ENCODE data around the gene KIT. TPM values are rescaled to one million over a fixed set of nuclear protein-coding genes. Genes with fewer than 3 reads are reported as not detected.

The KIT gene
- total RNA-seq, 1 donor from 2014 or later = 16.7 TPM

DNA sequence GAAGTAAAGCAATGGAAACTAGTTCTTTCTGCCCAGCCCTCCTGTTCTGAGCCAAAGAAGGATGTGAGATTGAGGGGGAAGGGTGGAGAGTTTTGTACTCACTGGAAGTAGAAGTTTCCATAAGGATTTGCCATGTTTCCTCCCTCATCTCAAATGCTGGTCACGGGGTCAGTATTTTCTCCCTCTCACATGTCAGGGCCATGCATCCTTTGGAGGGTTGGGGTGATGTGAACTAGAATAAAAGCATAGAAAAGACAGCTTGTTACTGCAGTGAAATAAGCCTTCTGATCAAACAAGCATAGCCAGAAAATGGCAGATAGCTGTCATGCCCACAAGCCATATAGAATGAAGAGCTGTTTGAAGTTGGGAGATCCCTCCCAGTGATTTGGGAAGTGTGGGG is 79.7 kb downstream of the KIT start:
- Histone ChIP-seq H3K4me3 (no peak overlapping the region), H3K9me3 (no peaks in the 10 kb centered on the region), H3K27me3 (no peaks in the 10 kb centered on the region), H3K27ac (no peak overlapping the region), H3K4me1 (no peaks in the 10 kb centered on the region), H3K36me3 (no peaks in the 10 kb centered on the region)
- intact Hi-C loops (cut with DNase I) = no loop called here
- no peak for DNase-seq (ENCODE audit: extremely low spot score in 2 of 2)
- TF ChIP-seq POLR2A (IDR thresholded peaks at IDR 0.05) = no peak
- no peak for TF ChIP-seq POLR2AphosphoS5 (IDR thresholded peaks at IDR 0.05; ENCODE audit: insufficient read depth in 1 of 2, low read depth in 1 of 2)
- TF ChIP-seq, protein P1, sequence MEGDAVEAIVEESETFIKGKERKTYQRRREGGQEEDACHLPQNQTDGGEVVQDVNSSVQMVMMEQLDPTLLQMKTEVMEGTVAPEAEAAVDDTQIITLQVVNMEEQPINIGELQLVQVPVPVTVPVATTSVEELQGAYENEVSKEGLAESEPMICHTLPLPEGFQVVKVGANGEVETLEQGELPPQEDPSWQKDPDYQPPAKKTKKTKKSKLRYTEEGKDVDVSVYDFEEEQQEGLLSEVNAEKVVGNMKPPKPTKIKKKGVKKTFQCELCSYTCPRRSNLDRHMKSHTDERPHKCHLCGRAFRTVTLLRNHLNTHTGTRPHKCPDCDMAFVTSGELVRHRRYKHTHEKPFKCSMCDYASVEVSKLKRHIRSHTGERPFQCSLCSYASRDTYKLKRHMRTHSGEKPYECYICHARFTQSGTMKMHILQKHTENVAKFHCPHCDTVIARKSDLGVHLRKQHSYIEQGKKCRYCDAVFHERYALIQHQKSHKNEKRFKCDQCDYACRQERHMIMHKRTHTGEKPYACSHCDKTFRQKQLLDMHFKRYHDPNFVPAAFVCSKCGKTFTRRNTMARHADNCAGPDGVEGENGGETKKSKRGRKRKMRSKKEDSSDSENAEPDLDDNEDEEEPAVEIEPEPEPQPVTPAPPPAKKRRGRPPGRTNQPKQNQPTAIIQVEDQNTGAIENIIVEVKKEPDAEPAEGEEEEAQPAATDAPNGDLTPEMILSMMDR (IDR thresholded peaks at IDR 0.05) = no peak

DNA sequence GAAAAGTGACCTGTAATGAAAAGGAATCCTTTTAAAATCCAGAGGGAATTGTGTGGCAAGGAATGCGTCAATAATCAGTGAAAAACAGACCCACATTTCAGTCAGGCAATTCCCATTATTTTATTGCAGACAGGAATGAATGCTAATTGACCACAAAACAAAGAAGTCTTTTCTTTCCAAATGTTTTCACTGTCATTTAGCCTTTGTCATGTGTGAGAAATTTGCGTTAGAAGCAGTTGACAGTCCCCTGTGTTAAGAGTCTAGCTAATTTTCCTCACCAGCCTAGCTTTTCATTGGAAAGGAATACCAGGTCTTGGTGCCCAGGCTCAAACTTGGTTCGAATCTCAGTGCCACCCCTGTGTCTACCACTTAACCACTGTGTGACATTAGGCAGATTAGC is 83.4 kb downstream of the KIT start:
- Histone ChIP-seq H3K4me1 (no peaks in the 10 kb centered on the region), H3K4me3 (no peak overlapping the region), H3K27ac (no peak overlapping the region), H3K27me3 (no peaks in the 10 kb centered on the region), H3K9me3 (no peaks in the 10 kb centered on the region), H3K36me3 (no peaks in the 10 kb centered on the region)
- TF ChIP-seq POLR2A (IDR thresholded peaks at IDR 0.05) = no peak
- TF ChIP-seq POLR2AphosphoS5 (IDR thresholded peaks at IDR 0.05; ENCODE audit: insufficient read depth in 1 of 2, low read depth in 1 of 2) = no peak
- TF ChIP-seq, protein P1 (IDR thresholded peaks at IDR 0.05) = no peak
- DNase-seq (ENCODE audit: extremely low spot score in 2 of 2) = no peak
- intact Hi-C loops (cut with DNase I) = no loop called here

DNA sequence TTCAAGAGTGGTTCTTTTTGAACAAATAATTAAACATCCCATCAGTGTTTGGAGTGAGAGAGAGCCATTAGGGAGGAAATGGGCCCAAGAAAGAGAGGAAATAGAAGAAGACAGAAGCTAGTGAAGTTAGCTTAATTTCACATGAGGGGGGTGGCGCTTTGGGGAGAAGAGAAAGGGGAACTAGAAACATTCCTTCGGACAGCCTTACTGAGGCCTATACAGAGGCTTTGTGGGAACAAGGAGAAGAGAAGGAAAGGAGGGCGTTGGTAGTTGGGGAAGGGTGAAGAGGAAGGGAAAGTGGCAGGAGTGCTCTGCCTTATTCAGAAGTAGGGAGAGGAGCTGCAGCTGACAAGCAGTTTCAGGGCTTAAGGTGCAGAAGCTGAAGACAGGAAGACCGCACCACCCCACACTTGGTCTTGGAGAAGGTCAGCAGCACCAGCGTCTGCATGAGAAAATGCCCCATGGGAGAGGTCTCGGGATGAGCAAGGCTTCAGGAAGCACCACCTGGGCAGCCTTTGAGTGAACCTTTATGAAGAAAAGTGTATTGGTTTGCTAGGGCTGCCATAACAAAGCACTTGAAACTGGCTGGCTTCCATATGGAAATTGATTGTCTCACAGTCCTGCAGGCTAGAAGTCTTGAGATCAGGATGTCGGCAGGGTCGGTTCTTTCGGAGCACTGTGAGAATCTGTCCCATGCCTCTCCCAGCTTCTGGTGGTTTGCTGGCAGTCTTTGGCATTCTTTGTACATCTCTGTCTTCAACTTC is 85.1 kb downstream of the KIT start:
- Histone ChIP-seq H3K9me3 (no peaks in the 10 kb centered on the region), H3K4me1 (no peaks in the 10 kb centered on the region), H3K27me3 (no peaks in the 10 kb centered on the region), H3K27ac (no peak overlapping the region), H3K36me3 (no peaks in the 10 kb centered on the region), H3K4me3 (no peak overlapping the region)
- intact Hi-C loops (cut with DNase I) = no loop called here
- DNase-seq (ENCODE audit: extremely low spot score in 2 of 2) = no peak
- TF ChIP-seq, protein P1 (IDR thresholded peaks at IDR 0.05) = no peak
- TF ChIP-seq POLR2A (IDR thresholded peaks at IDR 0.05) (no peak), POLR2AphosphoS5 (IDR thresholded peaks at IDR 0.05; ENCODE audit: insufficient read depth in 1 of 2, low read depth in 1 of 2) (no peak)

DNA sequence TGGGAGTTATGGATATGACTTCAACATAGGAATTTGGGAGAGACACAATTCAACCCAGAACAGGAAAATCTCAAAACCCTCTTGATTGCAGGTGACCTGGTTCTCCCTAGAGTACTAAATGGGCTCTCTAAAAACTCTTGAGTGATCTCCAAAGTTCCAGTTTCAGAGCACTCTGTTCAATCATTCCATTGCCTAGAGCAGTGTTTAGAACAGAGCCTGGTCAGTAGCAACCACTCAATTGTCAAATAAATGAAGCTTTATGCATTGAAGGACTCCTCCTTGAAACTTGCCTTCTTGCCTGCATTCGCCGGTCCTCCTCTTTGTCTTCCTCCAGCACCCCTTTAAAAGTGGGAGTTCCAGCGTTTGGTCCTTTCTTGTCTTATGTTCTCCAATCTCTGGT is 85.8 kb downstream of the KIT start:
- H3K9me3 ChIP-seq = no peaks in the 10 kb centered on the region
- no peaks in the 10 kb centered on the region for H3K27me3 ChIP-seq
- DNase-seq (ENCODE audit: extremely low spot score in 2 of 2) = no peak
- no peak overlapping the region for H3K27ac ChIP-seq
- H3K36me3 ChIP-seq = no peaks in the 10 kb centered on the region
- H3K4me1 ChIP-seq = no peaks in the 10 kb centered on the region
- TF ChIP-seq POLR2A (IDR thresholded peaks at IDR 0.05) (no peak), POLR2AphosphoS5 (IDR thresholded peaks at IDR 0.05; ENCODE audit: insufficient read depth in 1 of 2, low read depth in 1 of 2) (no peak)
- TF ChIP-seq, protein P1 (IDR thresholded peaks at IDR 0.05) = no peak
- no peak overlapping the region for H3K4me3 ChIP-seq
- intact Hi-C loops (cut with DNase I) = no loop called here

DNA sequence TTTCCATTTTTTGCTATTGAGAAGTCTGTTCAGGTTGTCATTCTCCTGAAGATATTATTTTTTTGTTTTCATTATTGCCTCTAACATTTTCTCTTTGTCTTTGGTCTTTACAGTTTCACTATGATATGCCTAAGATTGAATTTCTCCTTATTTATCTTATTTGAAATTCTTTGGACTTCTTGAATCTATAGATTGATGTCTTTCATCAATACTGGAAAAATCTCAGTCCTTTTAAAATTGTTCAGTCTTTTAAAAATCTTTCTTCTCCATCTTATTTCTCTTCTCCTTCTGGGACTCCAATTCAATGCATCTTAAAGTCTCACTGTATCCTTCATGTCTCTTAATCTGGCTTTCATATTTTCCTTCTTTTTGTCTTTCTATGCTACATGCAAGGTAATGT is 86.7 kb downstream of the KIT start:
- TF ChIP-seq, protein P1 (IDR thresholded peaks at IDR 0.05) = no peak
- no peak for TF ChIP-seq POLR2A (IDR thresholded peaks at IDR 0.05)
- TF ChIP-seq POLR2AphosphoS5 (IDR thresholded peaks at IDR 0.05; ENCODE audit: insufficient read depth in 1 of 2, low read depth in 1 of 2) = no peak
- Histone ChIP-seq H3K27me3 (no peaks in the 10 kb centered on the region), H3K9me3 (no peaks in the 10 kb centered on the region), H3K36me3 (no peaks in the 10 kb centered on the region), H3K4me3 (no peak overlapping the region), H3K27ac (no peak overlapping the region), H3K4me1 (no peaks in the 10 kb centered on the region)
- no peak for DNase-seq (ENCODE audit: extremely low spot score in 2 of 2)
- intact Hi-C loops (cut with DNase I) = no loop called here

Measured in vagina (tissue), 2 donors.